ENCODE results near the gene HK2. TPM values are rescaled to one million over a fixed set of nuclear protein-coding genes. Genes with fewer than 3 reads are reported as not detected.

Gene HK2
- total RNA-seq, 4 donors from 2014 or later: 9.3 to 24.4 (median 15.1) TPM

- TF ChIP-seq, protein P1, sequence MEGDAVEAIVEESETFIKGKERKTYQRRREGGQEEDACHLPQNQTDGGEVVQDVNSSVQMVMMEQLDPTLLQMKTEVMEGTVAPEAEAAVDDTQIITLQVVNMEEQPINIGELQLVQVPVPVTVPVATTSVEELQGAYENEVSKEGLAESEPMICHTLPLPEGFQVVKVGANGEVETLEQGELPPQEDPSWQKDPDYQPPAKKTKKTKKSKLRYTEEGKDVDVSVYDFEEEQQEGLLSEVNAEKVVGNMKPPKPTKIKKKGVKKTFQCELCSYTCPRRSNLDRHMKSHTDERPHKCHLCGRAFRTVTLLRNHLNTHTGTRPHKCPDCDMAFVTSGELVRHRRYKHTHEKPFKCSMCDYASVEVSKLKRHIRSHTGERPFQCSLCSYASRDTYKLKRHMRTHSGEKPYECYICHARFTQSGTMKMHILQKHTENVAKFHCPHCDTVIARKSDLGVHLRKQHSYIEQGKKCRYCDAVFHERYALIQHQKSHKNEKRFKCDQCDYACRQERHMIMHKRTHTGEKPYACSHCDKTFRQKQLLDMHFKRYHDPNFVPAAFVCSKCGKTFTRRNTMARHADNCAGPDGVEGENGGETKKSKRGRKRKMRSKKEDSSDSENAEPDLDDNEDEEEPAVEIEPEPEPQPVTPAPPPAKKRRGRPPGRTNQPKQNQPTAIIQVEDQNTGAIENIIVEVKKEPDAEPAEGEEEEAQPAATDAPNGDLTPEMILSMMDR (IDR thresholded peaks at IDR 0.05): no peak
- no peak for TF ChIP-seq EP300 (IDR thresholded peaks at IDR 0.05)
- no peak for TF ChIP-seq POLR2A (IDR thresholded peaks at IDR 0.05)
- TF ChIP-seq POLR2AphosphoS5 (IDR thresholded peaks at IDR 0.05): no peak
- Histone ChIP-seq H3K27ac (no peak overlapping the region), H3K27me3 (no peaks in the 10 kb centered on the region), H3K4me3 (no peak overlapping the region), H3K9me3 (no peaks in the 10 kb centered on the region), H3K36me3 (peaks cover 3% of the 10 kb centered on the region), H3K4me1 (peaks cover 9% of the 10 kb centered on the region)
- WGBS: 71% methylated on average over 2 of the region's 2 CpGs
- no peak for DNase-seq (ENCODE audit: low spot score in 2 of 2)
Measured at GRCh38 chr2:74872389-74872836, 38.5 kb downstream of the HK2 start.

GRCh38 chr2:74873012-74873665 is 39.2 kb downstream of the HK2 start:
- H3K4me3 ChIP-seq: no peak overlapping the region
- H3K4me1 ChIP-seq: peaks cover 7% of the 10 kb centered on the region
- peaks cover 10% of the 10 kb centered on the region for H3K36me3 ChIP-seq
- WGBS: 95% methylated on average over 7 of the region's 7 CpGs
- no peak for DNase-seq (ENCODE audit: low spot score in 2 of 2)
- no peaks in the 10 kb centered on the region for H3K9me3 ChIP-seq
- no peak overlapping the region for H3K27ac ChIP-seq
- TF ChIP-seq EP300 (IDR thresholded peaks at IDR 0.05) (no peak), POLR2AphosphoS5 (IDR thresholded peaks at IDR 0.05) (no peak), POLR2A (IDR thresholded peaks at IDR 0.05) (no peak)
- TF ChIP-seq, protein P1 (IDR thresholded peaks at IDR 0.05): no peak
- no peaks in the 10 kb centered on the region for H3K27me3 ChIP-seq

GRCh38 chr2:74873678-74874640 is 40.0 kb downstream of the HK2 start:
- Histone ChIP-seq H3K27me3 (no peaks in the 10 kb centered on the region), H3K4me3 (no peak overlapping the region), H3K36me3 (peaks cover 18% of the 10 kb centered on the region), H3K27ac (no peak overlapping the region), H3K4me1 (peaks cover 7% of the 10 kb centered on the region), H3K9me3 (no peaks in the 10 kb centered on the region)
- WGBS: 90% methylated on average over 25 of the region's 26 CpGs
- DNase-seq (ENCODE audit: low spot score in 2 of 2): no peak
- TF ChIP-seq POLR2A (IDR thresholded peaks at IDR 0.05) (no peak), POLR2AphosphoS5 (IDR thresholded peaks at IDR 0.05) (no peak), EP300 (IDR thresholded peaks at IDR 0.05) (no peak)
- TF ChIP-seq, protein P1 (IDR thresholded peaks at IDR 0.05): no peak

- Histone ChIP-seq H3K4me1 (peaks cover 7% of the 10 kb centered on the region), H3K36me3 (peaks cover 36% of the 10 kb centered on the region)
- WGBS: 51% methylated on average over 13 of the region's 13 CpGs
Measured at GRCh38 chr2:74876081-74876886, 42.4 kb downstream of the HK2 start.

More at GRCh38 chr2:74876081-74876886, 42.4 kb downstream of the HK2 start:
- Histone ChIP-seq H3K4me3 (no peak overlapping the region), H3K27me3 (no peaks in the 10 kb centered on the region), H3K9me3 (no peaks in the 10 kb centered on the region), H3K27ac (peak overlapping the region; percentile 63)
- TF ChIP-seq, protein P1 (IDR thresholded peaks at IDR 0.05): peak; percentile 28 to 55
- TF ChIP-seq EP300 (IDR thresholded peaks at IDR 0.05): no peak
- DNase-seq (ENCODE audit: low spot score in 2 of 2): no peak
